HepG2 (cell line): Measurements from ENCODE around the gene NTRK2. TPM values are rescaled to one million over a fixed set of nuclear protein-coding genes. Genes with fewer than 3 reads are reported as not detected.
A peak's percentile ranks its signal among the peaks of the same experiment; 100 is the strongest.

Source experiments
- ATAC-seq: fragments of 200-7000 bp; cut with Tn5 transposase; 3 replicates; pipeline ENCODE4 v1.9.1; 2020; ENCODE audit warnings: mild to moderate bottlenecking, moderate library complexity
- BruUV-seq: library from RNA; stranded (reverse); fragments of 400-500 nt; replicated peaks from 2 replicates; lab custom pipeline; 2021; lab: Mats Ljungman, UMichigan
- CTCF ChIA-PET: fragments of 300-600 bp; formaldehyde crosslinking; extraction: SDS; loops from one replicate; lab custom pipeline; 2021; ENCODE audit warnings: low total read pairs, inconsistent platforms, low intra/inter-chr PET ratio; lab: Yijun Ruan, JAX
- POLR2A ChIA-PET: fragments of 350-600 bp; sonication (Branson Sonifier 250); formaldehyde crosslinking; loops from one replicate; lab custom pipeline; 2020; ENCODE audit warnings: antibody characterized with exemption, inconsistent platforms; lab: Yijun Ruan, JAX
- DNase-seq: peaks from one replicate; pipeline ENCODE4 v3.0.0-alpha.2; 2015; ENCODE audit warnings: low spot score
- FAIRE-seq: peaks from 3 replicates; lab custom pipeline; 2011; peaks lifted over from hg19 to GRCh38; lab: Jason Lieb, UNC
- H2AFZ ChIP-seq: one replicate; pipeline ENCODE4 v1.6.1; 2011; ENCODE audit warnings: low read length, inconsistent platforms
- H3K27ac ChIP-seq: fragments of 300-600 bp; 3 replicates; pipeline ENCODE4 v1.8.0; 2011; ENCODE audit warnings: mixed run types, mild to moderate bottlenecking, mixed read lengths, low read length, inconsistent platforms; ENCODE audit not compliant: insufficient read depth; ENCODE audit errors: extremely low read length
- H3K27me3 ChIP-seq, 2 experiments: fragments of 200-600 bp in 1 of 2; 2 replicates in 1 of 2; 3 replicates in 1 of 2; pipeline versions ENCODE4 v1.6.0 to v1.8.0; 2011; ENCODE audit warnings: low read length in 2 of 2, mild to moderate bottlenecking in 2 of 2, moderate library complexity in 2 of 2, inconsistent platforms in 1 of 2; ENCODE audit not compliant: insufficient read depth in 2 of 2, control insufficient read depth in 1 of 2
- H3K36me3 ChIP-seq, 2 experiments: fragments of 200-600 bp in 1 of 2; replicated peaks in 1 of 2; 2 replicates in 1 of 2; 3 replicates in 1 of 2; pipeline versions ENCODE4 v1.5.1 to v1.8.0; 2011; ENCODE audit warnings: low read length in 2 of 2, inconsistent platforms in 1 of 2; ENCODE audit not compliant: insufficient read depth in 2 of 2, control insufficient read depth in 1 of 2
- H3K4me1 ChIP-seq: 2 replicates; pipeline ENCODE4 v1.5.1; 2012; ENCODE audit warnings: low read length, inconsistent platforms; ENCODE audit not compliant: insufficient read depth
- H3K4me2 ChIP-seq: 2 replicates; pipeline ENCODE4 v1.6.0; 2011; ENCODE audit warnings: low read depth, low read length, inconsistent platforms
- H3K4me3 ChIP-seq, 3 experiments: fragments of 200-600 bp in 1 of 3; sonication (generic), shearing (Covaris generic) in 1 of 3; replicated peaks in 1 of 3; 2 replicates each; pipeline ENCODE4 v1.5.1; 2011 to 2016; ENCODE audit warnings: low read length in 3 of 3, inconsistent platforms in 2 of 3, low read depth in 2 of 3, mild to moderate bottlenecking in 2 of 3, control low read depth in 1 of 3, mixed read lengths in 1 of 3; ENCODE audit not compliant: insufficient read depth in 1 of 3
- H3K79me2 ChIP-seq: one replicate; pipeline ENCODE4 v1.6.1; 2011; ENCODE audit warnings: low read length, inconsistent platforms; ENCODE audit not compliant: insufficient read depth
- H3K9ac ChIP-seq: 2 replicates; pipeline ENCODE4 v1.6.0; 2011; ENCODE audit warnings: mild to moderate bottlenecking, low read depth, low read length, inconsistent platforms; ENCODE audit not compliant: insufficient read depth
- H3K9me3 ChIP-seq: 2 replicates; pipeline ENCODE4 v1.5.1; 2012; ENCODE audit warnings: mild to moderate bottlenecking, low read length
- H4K20me1 ChIP-seq: 2 replicates; pipeline ENCODE4 v1.6.0; 2011; ENCODE audit warnings: inconsistent platforms, mild to moderate bottlenecking, low read length, moderate library complexity; ENCODE audit not compliant: insufficient read depth
- CREB1 ChIP-seq, 2 experiments: fragments of 450-650 bp in 1 of 2; IDR thresholded peaks; 2 replicates each; pipeline ENCODE4 v1.6.1; 2016 to 2017; ENCODE audit warnings: control low read depth in 1 of 2, mild to moderate bottlenecking in 1 of 2, missing compliant biosample characterization in 1 of 2, missing genetic modification characterization in 1 of 2
- EHMT2 ChIP-seq: fragments of 200-600 bp; sonication (generic); IDR thresholded peaks from 2 replicates; pipeline ENCODE4 v1.7.0; 2017; ENCODE audit warnings: antibody characterized with exemption, low read depth, low read length, borderline replicate concordance
- KLF13 ChIP-seq: sonication (generic); formaldehyde crosslinking; IDR thresholded peaks from 2 replicates; pipeline ENCODE4 v1.4.0; 2020; ENCODE audit warnings: mild to moderate bottlenecking, missing genetic modification reagents
- NFE2L2 ChIP-seq: fragments of 150-350 bp; IDR thresholded peaks from 2 replicates; pipeline ENCODE4 v1.6.1; 2014; ENCODE audit warnings: low read length
- RFX1 ChIP-seq: fragments of 450-650 bp; IDR thresholded peaks from 2 replicates; pipeline ENCODE4 v1.6.1; 2017
- ZFP90 ChIP-seq: sonication (generic); formaldehyde crosslinking; IDR thresholded peaks from 2 replicates; pipeline ENCODE4 v1.8.0; 2022; ENCODE audit warnings: missing genetic modification reagents, mild to moderate bottlenecking, inconsistent platforms, borderline replicate concordance
- ZNF224 ChIP-seq: sonication (generic); formaldehyde crosslinking; IDR thresholded peaks from 2 replicates; pipeline ENCODE4 v1.5.0; 2020; ENCODE audit warnings: mild to moderate bottlenecking, missing genetic modification reagents
- WGBS: methylation state at CpG from one replicate; pipeline ENCODE4 v1.1.6; 2017; ENCODE audit warnings: low lambda C conversion rate; 5-methylcytosine and 5-hydroxymethylcytosine counted together
- in situ Hi-C: cut with HindIII; loops from 2 replicates; pipeline ENCODE4 v1.10.0; 2017; ENCODE audit warnings: low pct_unique_long_range_greater_than_20kb; ENCODE audit not compliant: extremely low pct_ligation_motif_present
- intact Hi-C: fragments of 100-400 bp; cut with micrococcal nuclease; formaldehyde crosslinking; loops from one replicate; pipeline ENCODE4 v1.10.0; 2022; ENCODE audit not compliant: unreplicated experiment
- polyA plus RNA-seq, 8 experiments: library from polyadenylated mRNA; depleted of rRNA in 3 of 8; stranded (reverse) in 7 of 8; unstranded in 1 of 8; fragments of >200 nt; fragmentation: Illumina TruSeq in 4 of 8; extraction: Trizol in 4 of 8; gene quantifications; 2 replicates each; pipeline versions ENCODE4 v1.2.1 to v1.2.3, GENCODE V29; 2011 to 2016; ENCODE audit warnings: low read depth in 4 of 8, missing spikeins in 1 of 8, mixed read lengths in 1 of 8; ENCODE audit not compliant: insufficient read depth in 1 of 8
- total RNA-seq, 5 experiments: library from RNA; depleted of rRNA; stranded (reverse); fragments of >200 nt; fragmentation: Illumina TruSeq; extraction: Trizol; gene quantifications; 2 replicates each; pipeline ENCODE4 v1.2.3, GENCODE V29; 2016; ENCODE audit warnings: low read depth in 1 of 5

NTRK2 gene
- total and polyA plus RNA-seq, 2 of the 13 experiments (the other 11 are each of a cell fraction or from before 2014, with no cell fraction given), result not detected

DNA sequence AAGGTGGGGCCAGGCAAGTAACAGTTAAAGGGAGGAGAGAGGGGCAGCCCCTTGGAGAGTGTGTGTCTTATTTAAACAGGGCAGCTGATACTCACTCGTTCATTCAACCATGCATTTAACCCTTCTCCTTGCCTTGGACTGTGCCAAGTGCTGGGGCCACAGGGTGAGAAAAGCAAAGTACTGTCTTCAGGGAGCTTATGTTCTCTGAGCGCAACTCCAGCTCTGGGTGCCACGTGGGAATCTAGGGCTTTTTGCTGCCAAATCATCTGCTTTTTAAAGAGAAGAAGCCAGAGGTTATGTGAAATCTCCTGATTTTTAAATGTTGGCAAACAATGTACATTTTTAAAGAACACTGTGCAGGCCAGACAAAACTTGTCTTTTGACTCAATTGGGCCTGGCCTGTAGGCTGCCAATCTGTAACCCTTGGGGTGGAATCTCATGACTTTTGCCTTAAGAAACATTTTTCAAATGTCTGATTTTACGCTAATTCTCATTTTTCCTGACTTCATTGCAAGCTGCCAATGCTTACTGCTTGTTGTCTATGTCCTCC is 157.8 kb downstream of the NTRK2 start:
- POLR2A ChIA-PET, result no interaction called here
- H3K4me2 ChIP-seq, result no peak overlapping the region
- no peaks in the 10 kb centered on the region for H3K79me2 ChIP-seq
- H3K9ac ChIP-seq, result no peak overlapping the region
- intact Hi-C loops (no loop called here), in situ Hi-C loops (no loop called here)
- 0% methylated on average over 4 of the region's 4 CpGs for WGBS
- no peak overlapping the region for H3K4me3 ChIP-seq
- TF ChIP-seq ZFP90 (CRISPR knock-in tag) (no peak), CREB1 (IDR thresholded peaks at IDR 0.05) (no peak), CREB1 (CRISPR knock-in tag; IDR thresholded peaks at IDR 0.05) (no peak), EHMT2 (no peak)
- CTCF ChIA-PET, result no interaction called here
- H3K9me3 ChIP-seq, result no peaks in the 10 kb centered on the region
- no peak overlapping the region for H3K27ac ChIP-seq
- no peak for DNase-seq
- ATAC-seq, result no peak
- no peaks in the 10 kb centered on the region for H3K27me3 ChIP-seq
- no peaks in the 10 kb centered on the region for H3K4me1 ChIP-seq
- H3K36me3 ChIP-seq, result no peaks in the 10 kb centered on the region
- BruUV-seq, result no TSS peak
- no peak overlapping the region for H2AFZ ChIP-seq
- H4K20me1 ChIP-seq, result no peaks in the 10 kb centered on the region
- FAIRE-seq, result no peak

- no peak for ATAC-seq
- Histone ChIP-seq H3K9ac (no peak overlapping the region), H3K36me3 (no peaks in the 10 kb centered on the region), H3K4me2 (no peak overlapping the region), H3K4me1 (no peaks in the 10 kb centered on the region), H3K27me3 (no peaks in the 10 kb centered on the region), H3K9me3 (no peaks in the 10 kb centered on the region), H3K79me2 (no peaks in the 10 kb centered on the region), H4K20me1 (no peaks in the 10 kb centered on the region), H2AFZ (no peak overlapping the region), H3K4me3 (no peak overlapping the region), H3K27ac (no peak overlapping the region)
- POLR2A ChIA-PET, result no interaction called here
- intact Hi-C loops (no loop called here), in situ Hi-C loops (no loop called here)
- no peak for FAIRE-seq
- BruUV-seq, result no TSS peak
- CTCF ChIA-PET, result no interaction called here
- TF ChIP-seq ZNF224 (no peak), NFE2L2 (no peak), KLF13 (no peak), RFX1 (peak; percentile 31; the same call in 1 of the 2 replicates)
- no peak for DNase-seq
- WGBS, result 2% methylated on average over 2 of the region's 2 CpGs
Measured at GRCh38 chr9:84828046-84828445, 158.5 kb downstream of the NTRK2 start.
